Upper lobe of left lung (tissue), 4 donors: Measurements from ENCODE around the gene SLC25A25.

Experiments used
- CTCF ChIP-seq, 6 experiments: fragments of 450-650 bp in 4 of 6; fragments of 200-600 bp in 2 of 6; sonication (generic) in 2 of 6; IDR thresholded peaks; one replicate each; pipeline ENCODE4 v1.5.1; 2016 to 2019; ENCODE audit warnings: antibody characterized with exemption in 6 of 6
- POLR2A ChIP-seq, 4 donors: fragments of 450-650 bp; IDR thresholded peaks; one replicate each; pipeline ENCODE4 v1.5.1; 2016 to 2017; ENCODE audit warnings: antibody characterized with exemption in 4 of 4, mild to moderate bottlenecking in 2 of 4
- POLR2AphosphoS5 ChIP-seq, 2 donors: sonication (generic); formaldehyde crosslinking; IDR thresholded peaks; one replicate each; pipeline ENCODE4 v1.5.1; 2017; ENCODE audit warnings: antibody characterized with exemption in 2 of 2

GRCh38 chr9:128096616-128097536 lies 28.8 kb downstream of the SLC25A25 start:
- no peak for TF ChIP-seq CTCF (IDR thresholded peaks at IDR 0.05)
- TF ChIP-seq POLR2A (IDR thresholded peaks at IDR 0.05): no peak
- no peak for TF ChIP-seq POLR2AphosphoS5 (IDR thresholded peaks at IDR 0.05)
